ENCODE data around the gene NCK1.
"Not testable (repeated sequence)": the region's sequence is repeated elsewhere in the genome, so short reads cannot be mapped to it uniquely, and the experiment has no call there.

The NCK1 gene

GRCh38 chr3:136862617-136863322 is 762 bp downstream of the NCK1 start:
- peak; percentile 43 to 59 for DNase-seq

DNA sequence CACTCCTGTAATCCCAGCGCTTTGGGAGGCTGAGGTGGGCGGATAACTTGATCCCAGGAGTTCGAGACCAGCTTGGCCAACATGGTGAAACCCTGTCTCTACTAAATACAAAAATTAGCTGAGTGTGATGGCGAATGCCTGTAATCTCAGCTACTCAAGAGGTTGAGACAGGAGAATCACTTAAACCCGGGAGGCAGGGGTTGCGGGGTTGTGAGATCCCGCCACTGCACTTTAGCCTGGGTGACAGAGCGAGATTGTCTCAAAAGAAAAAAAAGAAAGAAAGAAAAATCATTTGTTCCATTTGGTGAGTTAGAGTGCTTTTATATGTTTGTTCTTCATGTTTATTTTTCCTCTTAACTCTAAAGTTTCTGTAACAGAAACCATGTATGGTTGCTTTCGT is 7.3 kb downstream of the NCK1 start:
- no peak for DNase-seq

DNA sequence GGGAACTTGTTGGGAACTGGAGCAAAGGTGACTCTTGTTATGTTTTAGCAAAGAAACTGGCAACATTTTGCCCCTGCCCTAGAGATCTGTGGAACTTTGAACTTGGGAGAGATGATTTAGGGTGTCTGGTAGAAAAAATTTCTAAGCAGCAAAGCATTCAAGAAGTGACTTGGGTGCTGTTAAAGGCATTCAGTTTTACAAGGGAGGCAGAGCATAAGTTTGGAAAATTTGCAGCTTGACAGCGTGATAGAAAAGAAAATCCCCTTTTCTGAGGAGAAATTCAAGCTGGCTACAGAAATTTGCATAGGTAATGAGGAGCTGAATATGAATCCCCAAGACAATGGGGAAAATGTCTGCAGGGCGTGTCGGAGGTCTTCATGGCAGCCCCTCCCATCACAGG is 10.2 kb downstream of the NCK1 start:
- DNase-seq = not testable (repeated sequence)

DNA sequence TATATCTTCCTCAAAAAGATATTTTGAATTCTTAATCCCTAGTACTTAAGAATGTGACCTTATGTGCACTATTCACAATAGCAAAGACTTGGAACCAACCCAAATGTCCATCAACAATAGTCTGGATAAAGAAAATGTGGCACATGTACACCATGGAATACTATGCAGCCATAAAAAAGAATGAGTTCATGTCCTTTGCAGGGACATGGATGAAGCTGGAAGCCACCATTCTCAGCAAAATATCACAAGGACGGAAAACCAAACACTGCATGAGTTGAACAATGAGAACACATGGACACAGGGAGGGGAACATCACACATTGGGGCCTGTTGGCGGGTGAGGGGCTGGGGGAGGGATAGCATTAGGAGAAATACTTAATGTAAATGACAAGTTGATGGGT is 17.5 kb downstream of the NCK1 start:
- not testable (repeated sequence) for DNase-seq

- DNase-seq = no peak
These were observed 20.6 kb downstream of the NCK1 start for GRCh38 chr3:136882571-136882970.

DNA sequence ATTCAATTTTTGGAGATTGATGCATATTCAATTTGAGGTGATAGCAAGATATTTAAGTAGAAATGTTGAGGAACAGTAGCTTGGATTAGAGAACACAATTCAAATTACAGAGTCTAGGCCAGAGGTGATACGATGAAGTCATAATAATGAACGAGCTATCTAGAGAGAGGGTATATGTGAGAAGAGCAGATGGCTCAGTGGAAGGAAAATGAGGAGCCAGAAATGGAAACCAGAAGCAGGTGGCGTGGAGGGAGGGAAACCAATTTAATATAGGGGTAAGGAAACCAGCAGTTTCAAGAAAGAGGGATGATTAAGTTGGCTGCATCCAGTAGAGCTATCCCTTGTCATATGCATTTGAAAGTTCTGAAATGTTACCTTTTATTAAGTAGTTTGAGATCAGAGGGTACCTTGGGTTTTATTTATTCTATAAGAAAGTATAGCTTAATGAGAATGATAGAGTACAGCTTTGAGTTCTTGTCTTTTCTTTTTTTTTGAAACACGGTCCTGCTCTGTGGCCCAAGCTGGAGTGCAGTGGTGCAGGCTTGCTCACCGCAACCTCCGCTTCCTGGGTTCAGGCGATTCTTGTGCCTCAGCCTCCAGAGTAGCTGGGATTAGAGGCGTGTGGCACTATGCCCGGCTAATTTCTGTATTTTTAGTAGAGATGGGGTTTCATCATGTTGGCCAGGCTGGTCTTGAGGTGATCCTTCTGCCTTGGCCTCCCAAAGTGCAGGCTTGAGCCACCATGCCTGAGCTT is 22.1 kb downstream of the NCK1 start:
- no peak for DNase-seq

DNA sequence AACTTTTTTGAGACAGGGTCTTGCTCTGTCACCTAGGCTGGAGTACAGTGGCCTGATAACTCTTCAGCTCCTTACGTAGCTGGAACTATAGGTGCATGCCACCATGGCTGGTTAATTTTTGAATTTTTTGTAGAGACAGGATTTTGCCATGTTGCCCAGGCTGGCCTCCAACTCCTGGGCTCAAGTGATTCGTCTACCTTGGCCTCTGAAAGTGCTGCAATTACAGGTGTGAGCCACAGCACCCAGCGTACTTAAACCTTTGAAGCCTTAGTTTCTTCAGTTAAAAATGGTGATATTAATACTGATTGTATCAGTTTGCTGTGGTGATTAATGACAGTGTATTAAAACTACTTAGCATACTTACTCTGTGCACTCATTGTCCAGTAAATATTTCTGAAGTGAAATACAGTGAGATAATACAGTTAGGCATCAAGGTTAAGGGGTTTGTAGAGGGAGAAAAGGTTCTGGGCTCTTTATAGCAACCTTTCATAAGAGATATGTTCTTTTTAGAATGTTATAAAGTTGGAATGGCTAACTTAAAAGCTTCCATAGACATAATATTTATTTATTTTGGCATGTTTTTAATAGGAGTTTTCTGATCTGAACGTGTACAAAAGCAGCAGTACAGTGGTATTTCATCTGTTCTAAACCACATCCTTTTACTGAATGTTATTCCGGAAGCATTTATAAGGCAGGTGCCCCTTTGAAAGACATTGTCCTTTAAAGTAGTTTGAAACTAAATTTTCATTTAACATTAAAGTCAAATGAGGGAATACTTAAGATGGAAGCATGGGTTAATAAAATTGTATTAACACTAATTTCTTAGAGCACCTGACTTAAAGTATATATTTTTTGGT is 23.6 kb downstream of the NCK1 start:
- DNase-seq = no peak

- DNase-seq = no peak
These were observed 27.9 kb downstream of the NCK1 start for GRCh38 chr3:136889947-136890346.

- DNase-seq = no peak
These were observed 30.2 kb downstream of the NCK1 start for GRCh38 chr3:136891934-136892855.

- DNase-seq = no peak
These were observed 31.9 kb downstream of the NCK1 start for GRCh38 chr3:136893848-136894443.

DNA sequence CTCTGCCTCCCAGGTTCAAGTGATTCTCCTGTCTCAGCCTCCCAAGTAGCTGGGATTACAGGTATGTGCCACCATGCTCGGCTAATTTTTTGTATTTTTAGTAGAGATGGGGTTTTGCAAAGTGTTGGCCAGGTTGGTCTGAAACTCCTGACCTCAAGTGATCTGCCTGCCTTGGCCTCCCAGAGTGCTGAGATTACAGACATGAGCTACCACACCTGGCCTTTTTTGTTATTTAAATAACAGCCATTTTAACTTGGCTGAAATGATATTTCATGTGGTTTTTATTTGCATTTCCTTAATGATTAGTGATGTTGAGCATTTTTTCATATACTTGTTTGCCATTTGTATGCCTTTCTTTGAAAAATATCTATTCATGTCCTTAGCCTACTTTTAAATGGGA is 35.2 kb downstream of the NCK1 start:
- DNase-seq = not testable (repeated sequence)

- no peak for DNase-seq
These were observed 36.5 kb downstream of the NCK1 start for GRCh38 chr3:136898549-136898948.

- no peak for DNase-seq
These were observed 36.9 kb downstream of the NCK1 start for GRCh38 chr3:136898954-136899353.

DNA sequence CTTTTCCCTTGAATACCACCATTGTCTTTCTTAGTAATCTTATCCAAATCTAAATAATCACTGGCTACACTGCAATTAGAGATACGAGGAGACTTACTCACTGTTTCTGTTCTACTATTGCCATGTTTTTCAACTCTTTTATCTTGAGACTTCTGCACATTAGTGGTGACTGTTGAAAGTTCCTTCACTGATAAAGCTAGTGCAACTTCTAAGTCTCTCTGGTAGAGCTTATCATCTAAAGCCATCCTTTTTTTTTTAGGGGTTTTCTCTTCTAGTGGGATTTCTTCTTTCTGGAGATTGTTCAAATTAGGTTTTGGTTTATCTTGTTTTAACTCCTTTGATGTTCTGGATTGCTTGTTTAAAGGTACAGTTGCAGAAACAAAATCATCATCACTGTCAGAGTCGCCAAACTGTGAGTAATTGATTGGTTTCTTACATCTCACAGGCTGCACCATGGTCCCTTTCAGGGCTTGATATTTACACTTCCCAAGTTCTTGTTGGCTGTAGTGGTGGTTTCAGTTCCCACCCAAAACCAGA is 37.7 kb downstream of the NCK1 start:
- no peak for DNase-seq

DNA sequence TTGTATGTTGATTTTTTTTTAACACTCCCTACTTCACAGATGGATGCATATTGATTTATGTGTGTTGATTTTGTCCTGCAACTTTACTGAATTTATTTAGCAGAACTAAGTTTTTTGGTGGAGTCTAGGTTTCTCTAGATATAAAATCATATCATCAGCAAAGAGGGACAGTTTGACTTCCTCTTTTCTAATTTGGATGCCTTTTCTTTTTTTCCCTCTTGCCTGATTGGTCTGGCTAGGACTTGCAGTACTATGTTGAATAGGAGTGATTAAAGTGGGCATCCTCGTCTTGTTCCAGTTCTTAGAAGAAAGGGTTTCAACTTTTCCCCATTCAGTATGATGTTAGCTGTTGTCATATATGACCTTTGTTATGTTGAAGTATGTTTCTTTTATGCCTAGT is 38.7 kb downstream of the NCK1 start:
- not testable (repeated sequence) for DNase-seq

DNA sequence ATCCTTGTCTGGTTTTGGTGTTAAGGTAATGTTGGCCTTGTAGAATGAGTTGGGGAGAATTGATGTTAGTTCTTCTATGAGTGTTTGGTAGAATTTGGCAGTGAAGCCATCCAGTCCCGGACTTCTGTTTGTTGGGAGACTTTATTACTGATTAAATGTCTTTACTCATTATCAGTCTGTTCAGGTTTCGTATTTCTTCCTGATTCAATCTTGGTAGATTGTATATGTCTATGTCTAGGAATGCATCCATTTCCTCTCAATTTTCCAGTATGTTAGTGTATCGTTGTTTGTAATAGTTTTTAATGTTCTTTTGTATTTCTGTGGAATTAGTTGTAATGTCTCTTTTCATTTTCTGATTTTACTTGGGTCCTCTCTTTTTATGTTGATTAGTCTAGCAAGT is 39.4 kb downstream of the NCK1 start:
- no peak for DNase-seq

GRCh38 chr3:136902530-136902929 is 40.5 kb downstream of the NCK1 start:
- peak; percentile 15 to 33 for DNase-seq

GRCh38 chr3:136903899-136904298 is 41.9 kb downstream of the NCK1 start:
- DNase-seq = no peak

- no peak for DNase-seq
These were observed 42.7 kb downstream of the NCK1 start for GRCh38 chr3:136904746-136905145.

- no peak for DNase-seq
These were observed 43.5 kb downstream of the NCK1 start for GRCh38 chr3:136905549-136905948.

- DNase-seq = no peak
These were observed 44.7 kb downstream of the NCK1 start for GRCh38 chr3:136906725-136907124.

DNA sequence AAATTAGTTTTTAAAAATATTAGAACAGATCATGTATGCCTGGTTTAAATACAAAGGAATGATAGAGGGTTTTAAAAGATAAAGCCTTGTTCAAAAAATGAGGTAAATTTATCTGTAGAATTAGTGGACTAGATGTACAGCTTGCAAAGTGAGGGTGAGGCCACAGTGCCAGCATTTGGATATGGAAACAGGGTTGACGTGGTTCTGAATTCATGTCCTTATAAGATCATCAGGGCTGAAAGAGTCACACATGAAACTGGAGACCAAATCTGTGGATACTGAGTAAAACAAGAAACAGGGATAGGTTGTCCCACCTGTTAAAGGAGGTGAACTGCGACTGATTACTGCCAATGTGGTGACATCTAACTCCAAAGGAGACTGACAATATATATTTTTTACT is 46.3 kb downstream of the NCK1 start:
- DNase-seq = no peak

All from AML-193 (cell line).